Mammary epithelial cell (primary cell): ENCODE results near the gene LYRM4.

ENCODE experiments used
- CTCF ChIP-seq, 2 donors: IDR thresholded peaks in 1 of 2; conservative IDR thresholded peaks in 1 of 2; 2 replicates each; pipeline ENCODE4 v1.5.1; 2011 to 2012; ENCODE audit warnings: inconsistent platforms in 2 of 2, low read length in 2 of 2, mild to moderate bottlenecking in 2 of 2, control low read depth in 1 of 2, low read depth in 1 of 2; ENCODE audit not compliant: insufficient read depth in 1 of 2; ENCODE audit errors: extremely low read depth in 1 of 2
- EZH2 ChIP-seq: IDR thresholded peaks from 2 replicates; pipeline ENCODE4 v1.6.1; 2012; ENCODE audit warnings: low read length, inconsistent platforms, borderline replicate concordance

- TF ChIP-seq CTCF (conservative IDR thresholded peaks at IDR 0.05 in 1 of 2, IDR thresholded peaks at IDR 0.05 in 1 of 2; ENCODE audit: extremely low read depth in 1 of 2, insufficient read depth in 1 of 2, low read depth in 1 of 2, low read length in 2 of 2), result no peak
- no peak for TF ChIP-seq EZH2
Observed at GRCh38 chr6:5083813-5084359, 176.9 kb downstream of the LYRM4 start.
